H7 (cell line): Measurements from ENCODE around the gene SCLY. TPM values are rescaled to one million over a fixed set of nuclear protein-coding genes. Genes with fewer than 3 reads are reported as not detected.

Source experiments
- DNase-seq: peaks from one replicate; pipeline ENCODE4 v3.0.0; 2012
- H3K27me3 ChIP-seq: 2 replicates; pipeline ENCODE4 v1.6.0; 2011; ENCODE audit warnings: mild to moderate bottlenecking, low read length; ENCODE audit not compliant: control insufficient read depth, insufficient read depth
- H3K36me3 ChIP-seq: replicated peaks from 2 replicates; pipeline ENCODE4 v1.5.1; 2011; ENCODE audit warnings: low read length; ENCODE audit not compliant: control insufficient read depth, insufficient read depth
- H3K4me3 ChIP-seq: 2 replicates; pipeline ENCODE4 v1.5.1; 2011; ENCODE audit warnings: low read depth, mild to moderate bottlenecking, control low read depth, low read length, moderate library complexity; ENCODE audit not compliant: insufficient read depth
- total RNA-seq: library from RNA; depleted of rRNA; stranded (reverse); fragments of >200 nt; shearing (Covaris generic); gene quantifications from 2 replicates; pipeline ENCODE4 v1.2.3, GENCODE V29; 2014; rRNA removed

SCLY gene
- total RNA-seq: 50.6 and 53.0 TPM in 2 replicates

- peak; percentile 100 for DNase-seq
- no peaks in the 10 kb centered on the region for H3K27me3 ChIP-seq
- H3K36me3 ChIP-seq: peaks cover 5% of the 10 kb centered on the region
- H3K4me3 ChIP-seq: peak within 1 kb of the TSS; percentile 99
These were observed at the start of gene SCLY for GRCh38 chr2:238060542-238061314. SCLY (plus strand) TSS chr2:238061001; CDS start chr2:238061055, 54 bp downstream.

DNA sequence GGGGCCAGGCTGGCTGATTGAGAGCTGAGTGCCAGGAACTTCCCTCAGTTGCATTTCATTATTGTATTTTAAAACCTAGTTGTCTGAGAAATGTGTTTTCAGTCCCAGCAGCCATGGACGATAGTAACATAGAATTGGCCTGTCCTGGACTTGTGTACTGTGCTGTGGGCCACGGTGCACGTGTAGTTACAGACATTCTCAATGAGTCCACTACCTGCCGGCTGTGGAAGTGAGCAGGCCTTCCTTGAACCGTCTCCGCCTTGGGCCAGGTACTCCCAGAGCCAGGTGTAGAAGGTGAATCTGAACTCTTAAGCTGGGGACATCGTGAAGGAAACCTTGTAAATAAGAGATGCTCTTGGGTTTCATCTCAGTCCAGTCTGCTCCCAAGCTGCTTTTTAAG is 47.0 kb upstream of the SCLY start:
- no peak for DNase-seq
- peaks cover 2% of the 10 kb centered on the region; the same call in 1 of the 2 replicates for H3K36me3 ChIP-seq
- H3K4me3 ChIP-seq: no peak overlapping the region
- H3K27me3 ChIP-seq: no peaks in the 10 kb centered on the region

DNA sequence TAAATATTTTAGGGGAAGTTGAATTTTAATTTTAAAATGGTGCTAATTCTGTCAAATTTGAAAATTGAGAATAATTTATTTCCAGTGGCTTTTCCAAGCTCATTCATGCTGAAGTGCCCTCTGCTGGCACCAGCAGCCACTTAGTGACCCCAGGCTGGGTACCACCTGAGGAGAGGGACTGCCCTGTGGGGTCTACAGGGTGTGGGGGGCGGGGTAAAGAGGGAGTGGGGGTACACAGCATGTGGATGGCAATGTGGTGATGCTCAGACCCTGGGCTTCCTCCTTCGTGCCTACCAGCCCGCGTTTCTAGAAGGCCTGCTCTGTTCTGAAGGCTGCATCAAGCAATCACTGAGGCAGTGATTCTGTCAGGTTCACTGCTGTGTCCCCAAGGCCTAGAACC is 45.1 kb upstream of the SCLY start:
- Histone ChIP-seq H3K27me3 (no peaks in the 10 kb centered on the region), H3K36me3 (peaks cover 2% of the 10 kb centered on the region), H3K4me3 (no peak overlapping the region)
- peak; percentile 49 for DNase-seq

DNA sequence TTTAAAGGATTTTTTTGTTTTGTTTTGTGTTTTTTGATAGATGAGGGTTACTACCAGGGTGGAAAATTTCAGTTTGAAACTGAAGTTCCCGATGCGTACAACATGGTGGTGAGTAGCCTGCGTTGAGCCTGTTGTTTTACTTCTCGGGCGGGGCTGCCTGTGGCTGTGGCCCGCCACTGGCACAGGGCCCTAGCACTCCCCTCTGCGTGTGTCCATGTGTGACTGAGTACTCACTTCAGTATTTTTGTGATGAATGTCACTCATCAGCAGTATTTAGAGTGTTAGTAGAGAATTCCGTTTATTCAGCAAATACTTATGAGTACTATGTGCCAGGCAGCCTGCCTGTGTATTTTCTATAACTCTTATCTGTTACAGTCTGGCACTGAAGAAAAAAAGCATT is 44.3 kb upstream of the SCLY start:
- H3K36me3 ChIP-seq: peaks cover 2% of the 10 kb centered on the region
- H3K4me3 ChIP-seq: no peak overlapping the region
- no peaks in the 10 kb centered on the region for H3K27me3 ChIP-seq
- no peak for DNase-seq

DNA sequence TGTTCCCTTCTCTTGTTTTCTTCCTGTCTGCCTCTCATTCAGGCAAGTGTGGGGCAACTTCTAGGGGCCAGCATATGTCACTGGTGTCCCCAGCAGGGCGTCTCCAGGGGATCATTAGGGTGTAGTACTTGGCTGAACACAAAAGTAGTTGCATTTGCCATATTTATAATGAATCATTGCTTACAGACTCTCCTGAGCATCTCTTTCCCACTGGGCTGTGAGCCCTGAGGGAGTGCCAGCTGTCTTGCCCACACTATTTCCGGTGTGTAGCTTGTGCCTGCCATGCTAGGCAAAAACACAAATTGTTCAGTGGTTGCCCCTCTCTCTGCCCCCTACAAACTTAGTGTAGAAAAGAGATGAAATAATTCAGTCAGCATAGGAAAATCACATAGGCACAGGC is 40.8 kb upstream of the SCLY start:
- Histone ChIP-seq H3K36me3 (peaks cover 2% of the 10 kb centered on the region), H3K4me3 (no peak overlapping the region), H3K27me3 (no peaks in the 10 kb centered on the region)
- DNase-seq: no peak

DNA sequence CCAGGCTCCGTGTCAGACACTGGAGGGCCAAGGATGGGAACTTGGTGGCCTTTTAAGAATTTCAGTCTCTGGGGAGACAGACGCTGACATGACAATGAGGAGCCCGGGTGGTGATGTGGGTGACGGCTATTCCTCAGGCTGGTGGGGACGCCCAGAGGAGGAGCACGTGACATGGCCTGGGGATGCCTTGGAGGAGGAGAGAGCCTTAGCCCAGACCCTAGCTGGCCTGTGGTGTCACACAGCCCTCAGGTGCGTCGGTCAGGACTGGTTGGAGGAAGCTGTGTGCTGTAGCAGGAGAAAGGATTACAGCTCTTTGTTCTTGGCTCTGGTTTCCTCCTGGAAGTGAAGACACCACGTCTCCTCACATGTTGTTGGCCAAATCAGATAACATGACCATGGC is 40.0 kb upstream of the SCLY start:
- Histone ChIP-seq H3K36me3 (peaks cover 2% of the 10 kb centered on the region), H3K4me3 (no peak overlapping the region), H3K27me3 (no peaks in the 10 kb centered on the region)
- no peak for DNase-seq

DNA sequence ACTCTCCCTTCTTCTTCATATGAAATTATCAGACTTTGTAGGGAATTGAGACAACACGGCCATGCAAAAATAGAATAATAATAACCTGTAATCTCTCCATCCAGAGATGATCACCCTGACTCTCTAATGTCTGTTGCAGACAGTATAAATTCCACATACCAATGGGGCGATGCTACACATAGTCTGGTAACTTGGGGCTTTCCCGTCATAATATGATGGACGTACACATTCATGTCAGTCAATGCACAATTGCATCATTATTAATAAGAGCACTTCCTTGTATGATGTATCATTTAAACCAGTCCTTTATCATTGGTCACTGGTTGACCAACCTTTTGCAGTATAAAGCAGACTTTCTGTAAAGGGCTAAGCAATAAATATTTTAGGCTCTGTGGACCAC is 39.5 kb upstream of the SCLY start:
- Histone ChIP-seq H3K27me3 (no peaks in the 10 kb centered on the region), H3K36me3 (peaks cover 2% of the 10 kb centered on the region), H3K4me3 (no peak overlapping the region)
- DNase-seq: no peak

- no peak overlapping the region for H3K4me3 ChIP-seq
- no peaks in the 10 kb centered on the region; the same call in none of the 2 replicates for H3K36me3 ChIP-seq
- DNase-seq: no peak
- H3K27me3 ChIP-seq: no peaks in the 10 kb centered on the region
These were observed 38.1 kb upstream of the SCLY start for GRCh38 chr2:238022594-238023157.

DNA sequence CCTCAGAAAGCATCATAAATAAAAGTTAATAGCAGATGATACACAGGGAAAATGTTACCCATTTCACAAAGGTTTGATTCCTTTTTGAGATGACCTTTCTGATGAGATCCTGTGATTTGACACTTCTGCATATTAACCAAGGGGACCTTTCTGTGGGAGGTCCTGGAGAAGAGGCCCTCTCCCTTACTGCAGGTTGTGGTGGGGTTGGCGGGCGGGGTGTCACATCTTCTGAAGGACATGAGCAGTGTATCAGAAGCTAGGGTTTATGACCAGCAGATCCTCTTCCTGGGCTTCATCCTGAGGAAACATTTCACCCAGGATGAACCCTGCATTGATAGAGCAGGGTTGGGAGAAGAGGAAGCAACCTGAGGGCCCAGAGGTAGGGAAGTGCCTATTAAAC is 37.2 kb upstream of the SCLY start:
- DNase-seq: no peak
- no peaks in the 10 kb centered on the region; the same call in none of the 2 replicates for H3K36me3 ChIP-seq
- no peak overlapping the region for H3K4me3 ChIP-seq
- no peaks in the 10 kb centered on the region for H3K27me3 ChIP-seq

GRCh38 chr2:238024986-238025385 is 35.8 kb upstream of the SCLY start:
- H3K36me3 ChIP-seq: no peaks in the 10 kb centered on the region; the same call in none of the 2 replicates
- DNase-seq: no peak
- H3K4me3 ChIP-seq: no peak overlapping the region
- no peaks in the 10 kb centered on the region for H3K27me3 ChIP-seq

GRCh38 chr2:238025741-238026360 is 35.0 kb upstream of the SCLY start:
- H3K36me3 ChIP-seq: peaks cover 4% of the 10 kb centered on the region
- no peaks in the 10 kb centered on the region for H3K27me3 ChIP-seq
- H3K4me3 ChIP-seq: no peak overlapping the region
- no peak for DNase-seq

GRCh38 chr2:238027058-238027457 is 33.7 kb upstream of the SCLY start:
- DNase-seq: no peak
- Histone ChIP-seq H3K4me3 (no peak overlapping the region), H3K36me3 (peaks cover 4% of the 10 kb centered on the region), H3K27me3 (no peaks in the 10 kb centered on the region)

DNA sequence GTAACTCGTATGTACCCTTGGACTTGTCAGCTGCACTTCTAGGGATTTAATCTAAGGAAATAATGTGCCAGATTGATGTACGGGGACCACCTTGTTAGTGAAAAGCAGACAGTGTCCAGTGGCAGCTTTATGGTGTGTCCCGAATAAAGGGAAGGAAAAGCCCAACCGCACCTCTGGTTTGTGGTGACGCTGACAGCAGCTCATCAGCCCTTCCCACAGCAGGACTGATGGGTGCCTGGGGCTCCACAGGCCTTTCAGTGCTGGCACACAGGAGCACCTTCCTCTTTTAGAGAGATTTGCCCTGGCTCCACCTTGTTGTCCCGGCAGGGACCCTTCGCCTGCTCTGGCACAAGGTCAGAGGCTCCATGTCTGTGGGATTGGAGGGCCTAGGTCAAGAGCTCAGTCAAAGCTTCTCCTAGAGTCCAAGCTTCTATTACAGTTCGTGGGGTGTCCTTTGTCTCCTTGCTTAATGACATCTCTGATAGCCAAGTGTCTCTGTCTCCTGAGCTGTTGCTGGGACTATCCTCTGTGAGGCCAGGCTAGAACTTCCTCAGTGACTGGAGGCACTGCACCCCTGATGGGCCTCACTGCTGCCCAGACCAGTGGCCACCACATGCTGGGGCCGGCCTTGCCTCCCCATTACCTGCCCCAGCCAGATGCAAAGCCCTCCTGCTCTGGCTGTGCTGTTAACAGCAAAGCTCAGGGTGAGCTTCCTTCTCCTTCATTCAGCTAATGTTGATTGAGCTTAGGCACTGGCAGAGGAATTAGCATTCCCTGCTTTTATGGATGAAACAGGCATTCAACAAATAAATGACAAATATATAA is 33.0 kb upstream of the SCLY start:
- H3K36me3 ChIP-seq: peaks cover 4% of the 10 kb centered on the region

GRCh38 chr2:238029853-238030252 is 30.9 kb upstream of the SCLY start:
- peaks cover 4% of the 10 kb centered on the region for H3K36me3 ChIP-seq
- no peak for DNase-seq

More for the DNA sequence above, 33.0 kb upstream of the SCLY start:
- Histone ChIP-seq H3K4me3 (no peak overlapping the region), H3K27me3 (no peaks in the 10 kb centered on the region)
- DNase-seq: peak; percentile 68

More at GRCh38 chr2:238029853-238030252, 30.9 kb upstream of the SCLY start:
- H3K27me3 ChIP-seq: no peaks in the 10 kb centered on the region
- no peak overlapping the region for H3K4me3 ChIP-seq
